ENCODE data around the gene LENG9.

- TF ChIP-seq CTCF (tag by site-specific recombination; IDR thresholded peaks at IDR 0.05) (no peak), ZNF521 (tag by site-specific recombination; IDR thresholded peaks at IDR 0.05) (no peak), ZNF792 (tag by site-specific recombination; IDR thresholded peaks at IDR 0.05) (no peak), ZNF391 (tag by site-specific recombination; IDR thresholded peaks at IDR 0.05; ENCODE audit: borderline replicate concordance, low read depth) (no peak), EGR2 (tag by site-specific recombination; IDR thresholded peaks at IDR 0.05; ENCODE audit: low read depth) (no peak), REST (tag by site-specific recombination; IDR thresholded peaks at IDR 0.05) (no peak), ZNF768 (tag by site-specific recombination; IDR thresholded peaks at IDR 0.05) (no peak), FEZF1 (tag by site-specific recombination; IDR thresholded peaks at IDR 0.05) (no peak), ZNF777 (tag by site-specific recombination; IDR thresholded peaks at IDR 0.05; ENCODE audit: borderline replicate concordance) (no peak), ZNF16 (tag by site-specific recombination; IDR thresholded peaks at IDR 0.05; ENCODE audit: low read depth) (no peak), SETDB1 (IDR thresholded peaks at IDR 0.05; ENCODE audit: insufficient read length, low read length) (no peak), ELK4 (IDR thresholded peaks at IDR 0.05; ENCODE audit: borderline replicate concordance, low read depth, low read length) (no peak), GLIS2 (tag by site-specific recombination; IDR thresholded peaks at IDR 0.05) (no peak), BCL11A (tag by site-specific recombination; IDR thresholded peaks at IDR 0.05; ENCODE audit: low read depth) (no peak)
Observed at GRCh38 chr19:54453921-54454780, 9.4 kb downstream of the LENG9 start.
